Dermis lymphatic vessel endothelial cell (primary cell): ENCODE measurements around the gene TBC1D3I. TPM values are rescaled to one million over a fixed set of nuclear protein-coding genes. Genes with fewer than 3 reads are reported as not detected.

ENCODE experiments used
- total RNA-seq: library from RNA; depleted of rRNA; stranded (reverse); fragments of >200 nt; gene quantifications from 2 replicates; pipeline ENCODE4 v1.2.1, GENCODE V29; 2014

Gene TBC1D3I
- 0.11 TPM in 1 of 2 replicates, not detected in the other for total RNA-seq

GRCh38 chr17:36264470-36264869 is at the start of gene TBC1D3I:
Gene TBC1D3I, minus strand, starts transcription at chr17:36264570. Its CDS starts 1,585 bp downstream, at chr17:36262985.

GRCh38 chr17:36210439-36211211 is 53.7 kb downstream of the TBC1D3I start, which contains the start of gene CCL4L2:
Gene CCL4L2, plus strand, starts transcription at chr17:36211063.

Other genes with a start within 250 kb of the TBC1D3I start
- gene CCL23, start 246.6 kb downstream of the TBC1D3I start, total RNA-seq = 0.26 and 0.33 TPM in 2 replicates
- not detected in 2 replicates for gene CCL18, start 200.3 kb downstream of the TBC1D3I start, total RNA-seq
- gene CCL3, start 174.4 kb downstream of the TBC1D3I start, total RNA-seq = not detected in 2 replicates
- gene CCL4, start 160.7 kb downstream of the TBC1D3I start, total RNA-seq = not detected in 2 replicates
- gene TBC1D3B, start 87.9 kb downstream of the TBC1D3I start, total RNA-seq = 0.43 and 1.5 TPM in 2 replicates
- gene CCL3L1, start 67.8 kb downstream of the TBC1D3I start, total RNA-seq = not detected in 2 replicates
- gene CCL4L2, start 53.5 kb downstream of the TBC1D3I start, total RNA-seq = not detected in 2 replicates
- gene TBC1D3G, start 59.3 kb upstream of the TBC1D3I start, total RNA-seq = not detected in 2 replicates
- not detected in 2 replicates for gene TBC1D3H, start 123.9 kb upstream of the TBC1D3I start, total RNA-seq
- 28.9 and 30.3 TPM in 2 replicates for gene ZNHIT3, start 222.1 kb upstream of the TBC1D3I start, total RNA-seq